SK-N-SH (cell line): ENCODE results near the gene PCBP3. TPM values are rescaled to one million over a fixed set of nuclear protein-coding genes. Genes with fewer than 3 reads are reported as not detected.

ENCODE experiments used
- CTCF ChIA-PET: fragments of 300-600, 350-600 bp; formaldehyde crosslinking; extraction: SDS; loops from one replicate; lab custom pipeline; 2021; lab: Yijun Ruan, JAX
- POLR2A ChIA-PET: fragments of 350-600 bp; sonication (Branson Sonifier 250); formaldehyde crosslinking; extraction: SDS; loops from one replicate; lab custom pipeline; 2020; ENCODE audit warnings: antibody characterized with exemption, inconsistent platforms; lab: Yijun Ruan, JAX
- DNase-seq: peaks from one replicate; pipeline ENCODE4 v3.0.0; 2012
- H2AFZ ChIP-seq: fragments of 200-600 bp; sonication (generic); 2 replicates; pipeline ENCODE4 v1.8.1; 2016; ENCODE audit warnings: antibody characterized with exemption, mild to moderate bottlenecking, low read depth
- H3F3A ChIP-seq: fragments of 200-600 bp; sonication (generic); replicated peaks from 2 replicates; pipeline ENCODE3; 2016; ENCODE audit warnings: antibody characterized with exemption, mild to moderate bottlenecking; ENCODE audit not compliant: insufficient read depth
- H3K27ac ChIP-seq, 2 experiments: fragments of 200-500 bp in 1 of 2; fragments of 200-600 bp in 1 of 2; sonication (Bioruptor generic) in 1 of 2; sonication (generic), shearing (Covaris generic) in 1 of 2; 2 replicates each; pipeline versions ENCODE4 v1.5.1 to v1.6.1; 2014 to 2016; ENCODE audit warnings: low read depth in 2 of 2, inconsistent platforms in 1 of 2, low read length in 1 of 2, mild to moderate bottlenecking in 1 of 2, mixed read lengths in 1 of 2
- H3K27me3 ChIP-seq: fragments of 200-600 bp; sonication (generic), shearing (Covaris generic); 2 replicates; pipeline ENCODE4 v1.6.1; 2016; ENCODE audit warnings: mixed run types; ENCODE audit not compliant: insufficient read depth
- H3K36me3 ChIP-seq, 2 experiments: fragments of 200-500 bp in 1 of 2; fragments of 200-600 bp in 1 of 2; sonication (Bioruptor generic) in 1 of 2; sonication (generic) in 1 of 2; replicated peaks in 1 of 2; 2 replicates each; pipeline versions ENCODE3 to v1.5.1; 2014 to 2016; ENCODE audit warnings: low read length in 1 of 2, mild to moderate bottlenecking in 1 of 2; ENCODE audit not compliant: insufficient read depth in 2 of 2, control insufficient read depth in 1 of 2
- H3K4me1 ChIP-seq, 2 experiments: fragments of 200-500 bp in 1 of 2; fragments of 200-600 bp in 1 of 2; sonication (Bioruptor generic) in 1 of 2; sonication (generic), shearing (Covaris generic) in 1 of 2; 2 replicates each; pipeline versions ENCODE4 v1.5.1 to v1.6.1; 2014 to 2016; ENCODE audit warnings: low read depth in 1 of 2, low read length in 1 of 2, mixed run types in 1 of 2; ENCODE audit not compliant: insufficient read depth in 2 of 2, control insufficient read depth in 1 of 2
- H3K4me2 ChIP-seq: fragments of 200-600 bp; sonication (generic), shearing (Covaris generic); 2 replicates; pipeline ENCODE4 v1.6.1; 2017; ENCODE audit warnings: mixed run types
- H3K4me3 ChIP-seq, 2 experiments: fragments of 200-500 bp in 1 of 2; fragments of 200-600 bp in 1 of 2; sonication (Bioruptor generic) in 1 of 2; sonication (generic), shearing (Covaris generic) in 1 of 2; 2 replicates each; pipeline versions ENCODE4 v1.5.1 to v1.8.1; 2014 to 2016; ENCODE audit warnings: low read depth in 2 of 2, inconsistent platforms in 1 of 2, low read length in 1 of 2, mild to moderate bottlenecking in 1 of 2, mixed read lengths in 1 of 2, moderate library complexity in 1 of 2
- H3K79me2 ChIP-seq: fragments of 200-600 bp; sonication (generic); 2 replicates; pipeline ENCODE4 v1.8.1; 2017; ENCODE audit warnings: mild to moderate bottlenecking; ENCODE audit not compliant: insufficient read depth
- H3K9ac ChIP-seq: fragments of 200-600 bp; sonication (generic); 2 replicates; pipeline ENCODE4 v1.6.1; 2017; ENCODE audit warnings: mixed run types
- H3K9me2 ChIP-seq: fragments of 200-600 bp; sonication (generic); 2 replicates; pipeline ENCODE4 v1.6.1; 2017; ENCODE audit warnings: mixed run types
- H3K9me3 ChIP-seq: fragments of 200-600 bp; sonication (generic); 2 replicates; pipeline ENCODE4 v1.6.1; 2017; ENCODE audit warnings: mixed run types, mild to moderate bottlenecking, moderate library complexity
- H4K20me1 ChIP-seq: fragments of 200-600 bp; sonication (generic); 2 replicates; pipeline ENCODE4 v1.6.1; 2017; ENCODE audit warnings: mild to moderate bottlenecking, mixed run types; ENCODE audit not compliant: insufficient read depth
- CHD2 ChIP-seq: fragments of 150-350 bp; IDR thresholded peaks from 2 replicates; pipeline ENCODE4 v1.6.1; 2018; ENCODE audit warnings: low read length; ENCODE audit not compliant: partially characterized antibody
- FOXJ3 ChIP-seq: sonication (generic); formaldehyde crosslinking; IDR thresholded peaks from 2 replicates; pipeline ENCODE4 v1.5.1; 2020; ENCODE audit warnings: mild to moderate bottlenecking, missing genetic modification reagents
- FOXM1 ChIP-seq: IDR thresholded peaks from 2 replicates; pipeline ENCODE4 v1.4.0; 2012; ENCODE audit warnings: low read depth, mild to moderate bottlenecking
- GABPA ChIP-seq: IDR thresholded peaks from 2 replicates; pipeline ENCODE4 v1.4.0; 2012; ENCODE audit warnings: low read depth, mild to moderate bottlenecking
- GATA2 ChIP-seq: sonication (generic); formaldehyde crosslinking; IDR thresholded peaks from 2 replicates; pipeline ENCODE4 v1.5.0; 2020; ENCODE audit warnings: mild to moderate bottlenecking, missing genetic modification reagents
- NRF1 ChIP-seq: IDR thresholded peaks from 2 replicates; pipeline ENCODE4 v1.6.1; 2012; ENCODE audit warnings: low read depth, mild to moderate bottlenecking, low read length
- POLR2AphosphoS5 ChIP-seq: IDR thresholded peaks from 2 replicates; pipeline ENCODE4 v1.6.1; 2012; ENCODE audit warnings: low read depth, low read length
- SMC3 ChIP-seq: IDR thresholded peaks from 2 replicates; pipeline ENCODE4 v1.6.1; 2012; ENCODE audit warnings: low read depth, low read length, improper control_type of control experiment
- TCF12 ChIP-seq: IDR thresholded peaks from 2 replicates; pipeline ENCODE4 v1.4.0; 2012
- WGBS: methylation state at CpG from one replicate; pipeline ENCODE4 v1.1.6; 2017; ENCODE audit warnings: low lambda C conversion rate; 5-methylcytosine and 5-hydroxymethylcytosine counted together
- polyA plus RNA-seq, 3 experiments: library from polyadenylated mRNA; depleted of rRNA; stranded (reverse); fragments of >200 nt; gene quantifications; 2 replicates each; pipeline ENCODE4 v1.2.3, GENCODE V29; 2012
- TF ChIP-seq, protein P1 (sequence below): IDR thresholded peaks from 2 replicates; pipeline ENCODE4 v1.6.1; 2012; ENCODE audit warnings: mild to moderate bottlenecking, low read depth, low read length, moderate library complexity
- TF ChIP-seq, protein P2 (sequence below): IDR thresholded peaks from 2 replicates; pipeline ENCODE4 v1.4.0; 2012; ENCODE audit warnings: low read depth
- TF ChIP-seq, protein P3 (sequence below): IDR thresholded peaks from 2 replicates; pipeline ENCODE4; 2012
- TF ChIP-seq, protein P4 (sequence below): fragments of 150-350 bp; IDR thresholded peaks from 2 replicates; pipeline ENCODE4 v1.6.1; 2017; ENCODE audit warnings: antibody characterized with exemption, low read length, low read depth, borderline replicate concordance

The PCBP3 gene
- polyA plus RNA-seq, 1 of the 3 experiments (the other 2 are of a cell fraction) = 9.5 TPM

DNA sequence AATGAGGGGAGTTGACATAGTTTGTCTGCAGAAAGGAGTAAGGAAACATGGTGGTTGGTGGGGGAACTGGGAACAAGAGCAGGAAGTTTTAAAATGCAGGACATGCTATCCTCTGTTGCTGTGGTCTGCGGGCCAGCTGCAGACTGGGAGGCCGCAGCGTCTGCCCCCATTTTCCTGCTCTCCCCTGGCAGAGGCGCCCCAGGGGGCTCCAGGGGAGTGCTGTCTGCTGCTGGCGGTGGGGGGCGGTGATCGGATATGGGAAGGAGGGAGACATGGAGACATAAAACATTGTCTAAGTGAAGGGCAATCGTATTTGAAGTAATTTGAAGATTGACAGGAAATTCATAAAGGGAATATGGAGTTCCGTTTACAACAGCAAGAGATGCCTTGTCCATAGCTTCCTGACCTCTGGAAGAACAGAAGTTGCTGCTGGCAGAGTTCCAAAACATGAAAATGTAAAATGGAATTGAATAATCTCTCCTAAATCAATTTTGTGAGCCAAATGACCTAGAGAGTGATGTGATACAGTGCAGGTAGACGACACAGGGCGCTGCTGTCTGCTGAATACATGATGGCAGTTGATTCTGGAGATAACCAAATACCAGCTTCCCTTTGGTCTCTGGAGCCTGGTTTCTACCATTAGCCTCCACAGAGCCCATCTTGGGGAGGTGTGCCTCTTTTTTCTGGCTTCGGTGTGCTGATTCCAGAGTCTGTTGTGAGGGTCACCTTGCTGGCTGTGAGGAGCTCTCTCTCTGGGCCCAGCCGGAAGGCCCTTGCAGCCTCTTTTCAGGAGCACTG is 61.0 kb downstream of the PCBP3 start (continued):
- TF ChIP-seq, protein P1, sequence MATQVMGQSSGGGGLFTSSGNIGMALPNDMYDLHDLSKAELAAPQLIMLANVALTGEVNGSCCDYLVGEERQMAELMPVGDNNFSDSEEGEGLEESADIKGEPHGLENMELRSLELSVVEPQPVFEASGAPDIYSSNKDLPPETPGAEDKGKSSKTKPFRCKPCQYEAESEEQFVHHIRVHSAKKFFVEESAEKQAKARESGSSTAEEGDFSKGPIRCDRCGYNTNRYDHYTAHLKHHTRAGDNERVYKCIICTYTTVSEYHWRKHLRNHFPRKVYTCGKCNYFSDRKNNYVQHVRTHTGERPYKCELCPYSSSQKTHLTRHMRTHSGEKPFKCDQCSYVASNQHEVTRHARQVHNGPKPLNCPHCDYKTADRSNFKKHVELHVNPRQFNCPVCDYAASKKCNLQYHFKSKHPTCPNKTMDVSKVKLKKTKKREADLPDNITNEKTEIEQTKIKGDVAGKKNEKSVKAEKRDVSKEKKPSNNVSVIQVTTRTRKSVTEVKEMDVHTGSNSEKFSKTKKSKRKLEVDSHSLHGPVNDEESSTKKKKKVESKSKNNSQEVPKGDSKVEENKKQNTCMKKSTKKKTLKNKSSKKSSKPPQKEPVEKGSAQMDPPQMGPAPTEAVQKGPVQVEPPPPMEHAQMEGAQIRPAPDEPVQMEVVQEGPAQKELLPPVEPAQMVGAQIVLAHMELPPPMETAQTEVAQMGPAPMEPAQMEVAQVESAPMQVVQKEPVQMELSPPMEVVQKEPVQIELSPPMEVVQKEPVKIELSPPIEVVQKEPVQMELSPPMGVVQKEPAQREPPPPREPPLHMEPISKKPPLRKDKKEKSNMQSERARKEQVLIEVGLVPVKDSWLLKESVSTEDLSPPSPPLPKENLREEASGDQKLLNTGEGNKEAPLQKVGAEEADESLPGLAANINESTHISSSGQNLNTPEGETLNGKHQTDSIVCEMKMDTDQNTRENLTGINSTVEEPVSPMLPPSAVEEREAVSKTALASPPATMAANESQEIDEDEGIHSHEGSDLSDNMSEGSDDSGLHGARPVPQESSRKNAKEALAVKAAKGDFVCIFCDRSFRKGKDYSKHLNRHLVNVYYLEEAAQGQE = no peak
- TF ChIP-seq POLR2AphosphoS5 (0 out of 2 replicates have a peak, but pooled peaks have one; percentile 15), GATA2 (CRISPR knock-in tag) (peak; percentile 98), NRF1 (no peak), GABPA (no peak), FOXM1 (no peak), TCF12 (peak; percentile 40; the same call in 1 of the 2 replicates)
- TF ChIP-seq, protein P2, sequence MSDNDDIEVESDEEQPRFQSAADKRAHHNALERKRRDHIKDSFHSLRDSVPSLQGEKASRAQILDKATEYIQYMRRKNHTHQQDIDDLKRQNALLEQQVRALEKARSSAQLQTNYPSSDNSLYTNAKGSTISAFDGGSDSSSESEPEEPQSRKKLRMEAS = no peak
- TF ChIP-seq, protein P3, sequence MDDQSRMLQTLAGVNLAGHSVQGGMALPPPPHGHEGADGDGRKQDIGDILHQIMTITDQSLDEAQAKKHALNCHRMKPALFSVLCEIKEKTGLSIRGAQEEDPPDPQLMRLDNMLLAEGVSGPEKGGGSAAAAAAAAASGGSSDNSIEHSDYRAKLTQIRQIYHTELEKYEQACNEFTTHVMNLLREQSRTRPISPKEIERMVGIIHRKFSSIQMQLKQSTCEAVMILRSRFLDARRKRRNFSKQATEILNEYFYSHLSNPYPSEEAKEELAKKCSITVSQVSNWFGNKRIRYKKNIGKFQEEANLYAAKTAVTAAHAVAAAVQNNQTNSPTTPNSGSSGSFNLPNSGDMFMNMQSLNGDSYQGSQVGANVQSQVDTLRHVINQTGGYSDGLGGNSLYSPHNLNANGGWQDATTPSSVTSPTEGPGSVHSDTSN = 0 out of 2 replicates have a peak, but pooled peaks have one; percentile 17

DNA sequence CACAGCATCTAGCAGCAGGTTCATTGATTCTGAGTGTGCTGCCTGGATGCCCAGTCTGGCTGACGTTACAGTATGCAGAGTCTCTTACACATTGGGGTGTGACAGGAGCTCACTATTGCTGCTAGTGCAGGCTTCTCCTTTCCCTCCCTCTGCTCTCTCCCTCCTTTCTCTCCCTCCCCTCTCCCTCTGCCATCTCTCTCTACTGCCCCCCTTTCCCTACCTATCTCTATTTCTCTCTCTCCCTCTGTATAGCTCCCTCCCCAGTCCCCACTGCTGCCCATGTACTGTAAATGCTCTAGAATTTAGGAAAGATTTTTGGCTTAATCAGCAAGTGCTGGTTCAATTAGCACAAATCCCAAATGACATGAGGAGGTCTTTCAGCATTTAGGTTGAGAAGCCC is 62.8 kb downstream of the PCBP3 start:
- no peak overlapping the region for H3K4me2 ChIP-seq
- no peak overlapping the region for H3K9ac ChIP-seq
- H4K20me1 ChIP-seq = no peaks in the 10 kb centered on the region
- no peak overlapping the region for H3K4me3 ChIP-seq
- H2AFZ ChIP-seq = no peak overlapping the region
- no peaks in the 10 kb centered on the region for H3K9me2 ChIP-seq
- H3K9me3 ChIP-seq = 0 out of 2 replicates have a peak, but pooled peaks cover under 1% of the 10 kb centered on the region
- ChIA-PET CTCF (interaction anchor here (1.8 to 3.0 kb wide), 4 partner anchors 12 to 150 kb away, joined by 3 to 12 read pairs (median 8); no protein-coding TSS in a partner anchor), POLR2A (no interaction called here)
- H3K36me3 ChIP-seq = no peaks in the 10 kb centered on the region
- TF ChIP-seq SMC3 = no peak
- TF ChIP-seq, protein P4, sequence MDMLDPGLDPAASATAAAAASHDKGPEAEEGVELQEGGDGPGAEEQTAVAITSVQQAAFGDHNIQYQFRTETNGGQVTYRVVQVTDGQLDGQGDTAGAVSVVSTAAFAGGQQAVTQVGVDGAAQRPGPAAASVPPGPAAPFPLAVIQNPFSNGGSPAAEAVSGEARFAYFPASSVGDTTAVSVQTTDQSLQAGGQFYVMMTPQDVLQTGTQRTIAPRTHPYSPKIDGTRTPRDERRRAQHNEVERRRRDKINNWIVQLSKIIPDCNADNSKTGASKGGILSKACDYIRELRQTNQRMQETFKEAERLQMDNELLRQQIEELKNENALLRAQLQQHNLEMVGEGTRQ = no peak
- no peak for TF ChIP-seq FOXM1
- TF ChIP-seq FOXJ3 (CRISPR knock-in tag) = no peak
- TF ChIP-seq, protein P1 = no peak
- TF ChIP-seq, protein P2 = no peak
- TF ChIP-seq CHD2 = no peak
- no peak for DNase-seq
- peaks cover 9 to 46% of the 10 kb centered on the region in 2 experiments; a peak in 2 of 4 replicates for H3K4me1 ChIP-seq
- WGBS = 50% methylated on average over 1 of the region's 1 CpG
- no peaks in the 10 kb centered on the region for H3K27me3 ChIP-seq
- H3F3A ChIP-seq = no peaks in the 10 kb centered on the region
- H3K79me2 ChIP-seq = no peaks in the 10 kb centered on the region
- H3K27ac ChIP-seq = peak overlapping the region in 1 of 2 experiments; percentile 98; a peak in 2 of 4 replicates
